ENCODE data around the gene HMGN1.
"Not testable (repeated sequence)": the region's sequence is repeated elsewhere in the genome, so short reads cannot be mapped to it uniquely, and the experiment has no call there.

HMGN1 gene

GRCh38 chr21:39348355-39349210, at the start of gene HMGN1:
Gene HMGN1, minus strand, starts transcription at chr21:39349088. Its CDS starts 171 bp downstream, at chr21:39348917.
- peak; percentile 83 for DNase-seq

GRCh38 chr21:39397646-39398385, 48.9 kb upstream of the HMGN1 start:
- DNase-seq: no peak

- DNase-seq: no peak
Measured at GRCh38 chr21:39392981-39393380, 44.1 kb upstream of the HMGN1 start.

GRCh38 chr21:39390212-39390765, 41.4 kb upstream of the HMGN1 start:
- DNase-seq: no peak

- no peak for DNase-seq
Measured at GRCh38 chr21:39388811-39389155, 39.9 kb upstream of the HMGN1 start.

- DNase-seq: peak; percentile 88
Measured at GRCh38 chr21:39388038-39388810, 39.3 kb upstream of the HMGN1 start.

GRCh38 chr21:39387461-39388037, 38.7 kb upstream of the HMGN1 start:
- peak; percentile 75 for DNase-seq

- DNase-seq: no peak
Measured at GRCh38 chr21:39386899-39387298, 38.0 kb upstream of the HMGN1 start.

- no peak for DNase-seq
Measured at GRCh38 chr21:39386194-39386593, 37.3 kb upstream of the HMGN1 start.

- no peak for DNase-seq
Measured at GRCh38 chr21:39385299-39386145, 36.6 kb upstream of the HMGN1 start.

GRCh38 chr21:39384674-39385298, 35.9 kb upstream of the HMGN1 start:
- peak; percentile 68 for DNase-seq

- not testable (repeated sequence) for DNase-seq
Measured at GRCh38 chr21:39382096-39382495, 33.2 kb upstream of the HMGN1 start.

- no peak for DNase-seq
Measured at GRCh38 chr21:39381009-39381408, 32.1 kb upstream of the HMGN1 start.

- DNase-seq: peak; percentile 96
Measured at GRCh38 chr21:39379986-39380891, 31.4 kb upstream of the HMGN1 start.

GRCh38 chr21:39377444-39378050, 28.7 kb upstream of the HMGN1 start:
- no peak for DNase-seq

GRCh38 chr21:39375446-39375845, 26.6 kb upstream of the HMGN1 start:
- DNase-seq: no peak

- DNase-seq: no peak
Measured at GRCh38 chr21:39374046-39374445, 25.2 kb upstream of the HMGN1 start.

- peak; percentile 52 for DNase-seq
Measured at GRCh38 chr21:39373634-39374033, 24.7 kb upstream of the HMGN1 start.

- DNase-seq: not testable (repeated sequence)
Measured at GRCh38 chr21:39369896-39370288, 21.0 kb upstream of the HMGN1 start.

GRCh38 chr21:39367783-39368182, 18.9 kb upstream of the HMGN1 start:
- no peak for DNase-seq

Measured in HCEC 1CT (cell line).